Measurements from ENCODE around the gene BTD.

- no peak for TF ChIP-seq CEBPB (IDR thresholded peaks at IDR 0.05; ENCODE audit: borderline replicate concordance in 1 of 2, low read depth in 2 of 2, low read length in 2 of 2)
- TF ChIP-seq MXI1 (IDR thresholded peaks at IDR 0.05; ENCODE audit: low read depth, low read length) = no peak
- TF ChIP-seq, protein P1, sequence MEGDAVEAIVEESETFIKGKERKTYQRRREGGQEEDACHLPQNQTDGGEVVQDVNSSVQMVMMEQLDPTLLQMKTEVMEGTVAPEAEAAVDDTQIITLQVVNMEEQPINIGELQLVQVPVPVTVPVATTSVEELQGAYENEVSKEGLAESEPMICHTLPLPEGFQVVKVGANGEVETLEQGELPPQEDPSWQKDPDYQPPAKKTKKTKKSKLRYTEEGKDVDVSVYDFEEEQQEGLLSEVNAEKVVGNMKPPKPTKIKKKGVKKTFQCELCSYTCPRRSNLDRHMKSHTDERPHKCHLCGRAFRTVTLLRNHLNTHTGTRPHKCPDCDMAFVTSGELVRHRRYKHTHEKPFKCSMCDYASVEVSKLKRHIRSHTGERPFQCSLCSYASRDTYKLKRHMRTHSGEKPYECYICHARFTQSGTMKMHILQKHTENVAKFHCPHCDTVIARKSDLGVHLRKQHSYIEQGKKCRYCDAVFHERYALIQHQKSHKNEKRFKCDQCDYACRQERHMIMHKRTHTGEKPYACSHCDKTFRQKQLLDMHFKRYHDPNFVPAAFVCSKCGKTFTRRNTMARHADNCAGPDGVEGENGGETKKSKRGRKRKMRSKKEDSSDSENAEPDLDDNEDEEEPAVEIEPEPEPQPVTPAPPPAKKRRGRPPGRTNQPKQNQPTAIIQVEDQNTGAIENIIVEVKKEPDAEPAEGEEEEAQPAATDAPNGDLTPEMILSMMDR (IDR thresholded peaks at IDR 0.05 in 2 of 3, conservative IDR thresholded peaks at IDR 0.05 in 1 of 3; ENCODE audit: control insufficient read depth in 2 of 3, extremely low read depth in 1 of 3, insufficient read depth in 1 of 3, low read depth in 3 of 3, low read length in 3 of 3) = no peak
- no peak for TF ChIP-seq EZH2 (IDR thresholded peaks at IDR 0.05; ENCODE audit: borderline replicate concordance, control insufficient read depth, low read depth, low read length)
- no peak for TF ChIP-seq ETV6 (conservative IDR thresholded peaks at IDR 0.05 in 1 of 2, IDR thresholded peaks at IDR 0.05 in 1 of 2; ENCODE audit: borderline replicate concordance in 1 of 2, low read depth in 1 of 2)
- TF ChIP-seq PBX3 (IDR thresholded peaks at IDR 0.05; ENCODE audit: insufficient replicate concordance, low read depth, low read length) = no peak
- TF ChIP-seq SP1 (IDR thresholded peaks at IDR 0.05; ENCODE audit: low read depth, low read length) = no peak
- TF ChIP-seq ZBTB11 (CRISPR knock-in tag; IDR thresholded peaks at IDR 0.05) = no peak
Observed at GRCh38 chr3:15694628-15695027, 93.1 kb downstream of the BTD start.
